ENCODE results near the gene RCAN1. TPM values are rescaled to one million over a fixed set of nuclear protein-coding genes. Genes with fewer than 3 reads are reported as not detected.
A peak's percentile ranks its signal among the peaks of the same experiment; 100 is the strongest.

Gene RCAN1
- total RNA-seq, 1 donor from 2014 or later = 13.0 TPM

GRCh38 chr21:34632498-34632897, 17.6 kb upstream of the RCAN1 start:
- no peaks in the 10 kb centered on the region for H3K9me3 Mint-ChIP-seq
- no peak for DNase-seq (ENCODE audit: low read depth, low spot score)
- H3K4me1 Mint-ChIP-seq = no peaks in the 10 kb centered on the region
- H3K4me3 Mint-ChIP-seq = no peak overlapping the region
- no peak for TF ChIP-seq CTCF (conservative IDR thresholded peaks at IDR 0.05)
- H3K27ac Mint-ChIP-seq (ENCODE audit: unreplicated experiment) = no peak overlapping the region
- no peaks in the 10 kb centered on the region for H3K36me3 Mint-ChIP-seq (ENCODE audit: low read depth)
- H3K27me3 Mint-ChIP-seq (ENCODE audit: low read depth) = peaks cover 19% of the 10 kb centered on the region

DNA sequence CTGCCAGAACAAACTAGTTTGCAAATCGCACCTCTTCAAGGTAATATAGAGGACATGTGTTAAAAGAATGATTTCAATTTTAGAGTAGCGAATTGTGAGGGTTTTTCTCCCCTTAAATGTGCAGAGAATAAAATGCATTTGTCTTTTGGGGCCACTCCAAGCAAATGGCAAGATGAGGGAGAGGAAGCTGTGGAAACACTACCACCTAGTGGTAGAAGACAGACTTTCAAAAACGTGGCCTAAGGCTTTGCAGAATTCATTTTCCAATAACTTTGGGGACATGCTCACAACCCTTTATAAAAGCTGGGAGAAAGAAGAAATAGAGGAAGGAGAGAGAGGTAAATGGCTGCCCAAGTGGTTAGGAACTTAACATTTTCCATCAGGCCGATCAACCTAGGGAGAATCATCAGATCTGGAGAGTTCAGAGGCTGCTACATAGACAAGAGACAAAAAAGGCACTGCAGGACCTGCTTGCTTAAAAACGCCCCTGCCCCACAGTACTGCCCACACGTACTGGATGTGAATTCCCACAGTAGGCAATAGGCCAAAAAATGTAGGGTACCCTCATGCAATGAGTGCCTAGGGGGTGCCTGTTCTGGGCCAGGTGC, 15.7 kb upstream of the RCAN1 start:
- DNase-seq (ENCODE audit: low read depth, low spot score) = peak; percentile 19
- no peaks in the 10 kb centered on the region for H3K4me1 Mint-ChIP-seq
- TF ChIP-seq CTCF (conservative IDR thresholded peaks at IDR 0.05) = peak; percentile 89
- no peaks in the 10 kb centered on the region for H3K9me3 Mint-ChIP-seq
- no peak overlapping the region for H3K4me3 Mint-ChIP-seq
- H3K36me3 Mint-ChIP-seq (ENCODE audit: low read depth) = no peaks in the 10 kb centered on the region
- H3K27ac Mint-ChIP-seq (ENCODE audit: unreplicated experiment) = no peak overlapping the region
- H3K27me3 Mint-ChIP-seq (ENCODE audit: low read depth) = peaks cover 17% of the 10 kb centered on the region

DNA sequence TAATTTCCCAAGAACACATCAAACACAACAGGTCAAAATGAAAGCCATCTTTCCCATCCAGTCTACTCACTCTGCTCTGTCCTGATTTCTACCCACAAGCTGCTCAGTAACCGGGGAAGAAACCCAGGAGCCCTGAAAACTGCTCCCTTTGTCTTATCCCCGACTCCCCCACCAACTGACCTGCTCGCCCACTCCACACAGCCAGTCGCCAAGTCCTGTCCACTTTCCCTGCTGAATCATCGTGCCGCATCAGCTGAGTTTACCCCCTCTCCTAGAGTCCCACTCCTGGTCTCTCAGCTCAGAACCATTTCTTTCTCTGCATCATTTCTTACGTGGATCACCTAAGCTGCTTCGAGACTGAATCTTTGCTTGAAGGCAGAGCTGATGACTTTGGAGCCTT, 11.2 kb upstream of the RCAN1 start:
- Mint-ChIP-seq H3K9me3 (no peaks in the 10 kb centered on the region), H3K4me3 (no peak overlapping the region), H3K27ac (ENCODE audit: unreplicated experiment) (peak overlapping the region; percentile 28), H3K27me3 (ENCODE audit: low read depth) (peaks cover 8% of the 10 kb centered on the region), H3K36me3 (ENCODE audit: low read depth) (no peaks in the 10 kb centered on the region), H3K4me1 (no peaks in the 10 kb centered on the region)
- TF ChIP-seq CTCF (conservative IDR thresholded peaks at IDR 0.05) = no peak
- DNase-seq (ENCODE audit: low read depth, low spot score) = no peak

- TF ChIP-seq CTCF (conservative IDR thresholded peaks at IDR 0.05) = no peak
- peaks cover 6% of the 10 kb centered on the region for H3K4me1 Mint-ChIP-seq
- H3K4me3 Mint-ChIP-seq = no peak overlapping the region
- no peaks in the 10 kb centered on the region for H3K9me3 Mint-ChIP-seq
- H3K27me3 Mint-ChIP-seq (ENCODE audit: low read depth) = peaks cover 8% of the 10 kb centered on the region
- no peaks in the 10 kb centered on the region for H3K36me3 Mint-ChIP-seq (ENCODE audit: low read depth)
- H3K27ac Mint-ChIP-seq (ENCODE audit: unreplicated experiment) = no peak overlapping the region
- no peak for DNase-seq (ENCODE audit: low read depth, low spot score)
Observed at GRCh38 chr21:34625030-34625593, 10.2 kb upstream of the RCAN1 start.

DNA sequence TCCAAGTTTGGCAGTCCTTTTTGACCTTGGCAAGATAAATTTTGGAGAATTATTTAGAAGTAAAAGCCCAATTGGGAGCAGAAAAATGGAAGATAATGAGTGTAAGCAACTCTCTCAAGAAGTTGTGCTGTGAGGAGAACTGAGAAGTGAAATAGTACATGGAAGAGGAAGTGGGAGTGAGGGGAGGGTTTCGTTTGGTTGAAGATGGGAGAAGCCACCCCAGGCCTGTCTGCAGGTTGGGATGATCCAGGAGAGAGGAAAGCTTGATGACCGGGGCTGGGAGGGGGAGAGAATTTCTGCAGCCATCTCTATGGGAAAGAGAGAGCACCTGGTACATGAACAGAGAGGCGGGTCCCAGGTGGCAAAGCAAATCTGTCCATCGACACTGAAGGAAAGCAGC, 8.6 kb upstream of the RCAN1 start:
- Mint-ChIP-seq H3K27ac (ENCODE audit: unreplicated experiment) (peak overlapping the region; percentile 14), H3K27me3 (ENCODE audit: low read depth) (peaks cover 8% of the 10 kb centered on the region), H3K9me3 (no peaks in the 10 kb centered on the region), H3K4me3 (no peak overlapping the region), H3K4me1 (peaks cover 11% of the 10 kb centered on the region), H3K36me3 (ENCODE audit: low read depth) (no peaks in the 10 kb centered on the region)
- DNase-seq (ENCODE audit: low read depth, low spot score) = no peak
- TF ChIP-seq CTCF (conservative IDR thresholded peaks at IDR 0.05) = no peak
